Stromal cell of bone marrow (primary cell): ENCODE data around the gene DEPDC5.

Experiments
- DNase-seq: peaks from one replicate; pipeline ENCODE4 v3.0.0-alpha.2; 2012; ENCODE audit warnings: low read depth

DEPDC5 gene

DNA sequence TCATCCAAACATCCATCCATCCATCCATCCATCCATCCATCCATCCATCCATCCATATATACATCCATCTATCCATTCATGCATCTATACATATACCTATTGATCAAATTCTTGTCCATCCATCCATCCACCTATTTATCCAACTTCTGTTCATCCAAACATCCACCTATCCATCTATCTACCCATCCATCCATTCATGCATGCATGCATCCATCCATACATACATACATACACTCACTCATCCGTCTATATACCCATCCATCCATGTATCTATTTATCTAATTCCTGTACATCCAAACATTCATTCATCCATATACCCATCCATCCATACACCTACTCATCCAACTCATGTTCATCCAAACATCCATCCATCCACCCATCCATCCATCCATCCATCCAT lies 171.2 kb downstream of the DEPDC5 start:
- DNase-seq, result no peak

DNA sequence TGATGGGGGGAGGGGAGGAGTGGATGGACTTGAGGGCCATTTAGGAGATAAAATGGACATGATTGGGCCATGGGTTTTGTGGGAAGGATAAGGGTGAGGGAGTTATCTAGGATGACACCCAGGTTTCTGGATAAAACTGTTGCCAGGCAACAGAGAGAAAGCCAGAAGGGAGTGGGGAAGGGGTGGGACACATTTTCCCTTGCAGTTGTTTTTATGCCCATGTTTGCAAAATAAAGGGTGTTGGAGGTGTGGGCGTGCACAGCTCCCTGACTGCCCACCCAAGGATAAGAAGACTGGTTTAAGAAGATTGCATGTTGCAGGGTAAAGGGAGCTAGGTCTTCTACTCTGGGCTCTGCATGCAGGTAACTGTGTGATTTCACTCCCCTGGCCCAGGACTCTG lies 172.2 kb downstream of the DEPDC5 start:
- DNase-seq, result no peak

- no peak for DNase-seq
These were observed 173.2 kb downstream of the DEPDC5 start for GRCh38 chr22:31926969-31927368.

- no peak for DNase-seq
These were observed 173.7 kb downstream of the DEPDC5 start for GRCh38 chr22:31927562-31927961.

DNA sequence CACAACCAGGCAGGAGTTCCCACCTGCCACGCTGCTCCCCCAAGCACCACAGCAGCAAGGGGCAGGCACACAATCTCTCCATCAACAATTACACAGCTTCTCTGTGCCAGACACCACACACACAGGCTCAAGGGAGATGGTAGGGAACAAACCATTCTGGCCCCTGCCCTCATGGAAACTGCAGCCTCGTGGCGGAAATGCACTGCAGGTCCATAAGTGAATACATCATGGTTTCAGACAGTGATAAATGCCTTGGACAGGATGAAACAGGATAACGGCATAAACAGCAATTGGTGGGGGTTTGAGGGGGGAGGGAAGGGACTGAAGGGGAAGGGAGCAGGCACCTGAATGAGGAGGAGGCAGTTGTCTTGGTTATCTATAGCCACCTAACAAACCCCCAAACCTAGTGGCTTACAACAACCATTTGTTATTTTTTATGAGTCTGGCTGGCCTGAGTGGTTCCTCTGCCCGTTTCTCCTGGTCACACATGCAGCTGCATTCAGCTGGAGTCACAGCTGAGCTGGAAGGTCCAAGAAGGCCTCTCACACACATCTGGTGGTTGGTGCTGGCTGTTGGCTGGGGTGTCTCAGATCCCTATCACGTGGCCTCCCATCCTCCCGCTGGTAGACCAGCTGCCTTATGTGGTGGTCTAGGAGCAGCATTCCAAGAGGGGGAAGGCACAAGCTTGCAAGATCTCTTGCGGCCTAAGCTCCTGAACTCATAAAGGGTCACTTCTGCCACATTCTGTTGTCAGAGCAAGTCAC lies 175.5 kb downstream of the DEPDC5 start:
- DNase-seq, result no peak

DNA sequence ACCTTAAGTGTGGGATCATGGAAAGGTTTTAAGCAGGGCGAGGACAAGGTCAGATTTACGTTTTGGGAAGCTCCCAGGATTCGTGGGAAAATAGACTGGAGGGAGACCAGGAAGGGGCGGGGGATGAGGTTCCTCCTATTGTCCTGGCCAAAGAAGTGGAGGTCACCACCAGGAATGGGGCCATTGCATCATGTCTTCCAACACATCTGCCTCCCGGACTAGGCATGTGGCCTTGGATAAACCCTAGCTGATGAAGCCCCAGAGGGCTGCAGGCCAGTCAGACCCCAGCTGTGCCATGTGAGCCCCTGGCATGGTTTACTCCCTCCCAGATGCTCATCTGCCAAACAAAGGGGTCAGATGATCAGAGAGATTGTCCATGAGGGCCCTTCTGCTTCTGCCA lies 179.0 kb downstream of the DEPDC5 start:
- DNase-seq, result no peak

- no peak for DNase-seq
These were observed 179.6 kb downstream of the DEPDC5 start for GRCh38 chr22:31933406-31933805.

- DNase-seq, result no peak
These were observed 180.1 kb downstream of the DEPDC5 start for GRCh38 chr22:31933816-31934482.

DNA sequence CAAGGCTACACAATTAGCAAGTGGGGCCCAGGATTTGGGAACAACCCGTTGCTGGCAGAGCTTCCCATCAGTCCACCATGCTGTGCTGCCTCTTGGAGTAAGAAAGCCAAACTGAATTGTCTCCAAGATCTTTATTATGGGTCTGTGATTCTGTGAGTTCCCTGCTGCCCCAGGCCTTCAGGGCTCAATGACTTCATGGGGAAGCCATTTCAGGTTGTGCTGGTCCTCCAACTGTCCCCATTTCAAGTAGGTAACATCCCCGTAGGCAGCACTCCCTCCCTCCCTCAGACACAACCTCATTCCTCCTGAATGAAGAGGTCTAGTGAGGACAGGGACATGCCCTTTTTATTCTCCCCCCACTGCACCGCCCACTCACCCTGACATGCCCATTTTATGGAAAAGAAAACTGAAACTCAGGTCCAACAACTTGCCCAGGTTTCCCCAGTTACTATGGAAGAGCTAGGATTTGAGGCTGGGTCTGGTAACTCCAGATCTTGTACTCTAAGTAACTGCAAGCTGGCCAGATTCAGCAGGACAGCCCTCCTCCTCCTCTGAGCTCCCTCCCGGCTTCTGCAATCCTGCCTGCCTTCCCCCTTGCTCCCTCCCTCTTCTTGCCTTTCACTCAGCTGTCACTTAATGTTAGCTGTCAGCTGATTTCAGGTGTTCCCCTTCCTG lies 182.3 kb downstream of the DEPDC5 start:
- DNase-seq, result no peak

GRCh38 chr22:31937341-31937740 lies 183.5 kb downstream of the DEPDC5 start:
- no peak for DNase-seq

DNA sequence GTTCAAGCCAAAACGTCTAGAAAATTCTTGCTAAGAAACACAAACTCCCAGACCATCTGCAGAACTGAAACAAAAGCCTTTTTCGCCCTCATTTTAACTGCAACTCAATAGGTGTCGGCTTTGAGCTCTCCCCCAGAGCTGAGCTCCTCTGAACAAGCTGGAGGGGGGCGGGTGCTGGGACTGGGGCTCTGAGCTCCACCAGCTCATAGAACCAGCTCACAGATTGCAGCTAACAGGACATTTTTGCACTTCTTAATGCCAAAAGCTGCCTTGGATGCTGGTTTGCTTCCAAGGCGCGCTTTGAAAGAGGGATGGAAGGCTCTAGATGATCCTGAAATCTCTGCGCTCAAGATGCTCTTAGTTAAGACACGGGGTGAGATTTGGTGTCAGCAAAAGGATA lies 184.5 kb downstream of the DEPDC5 start:
- no peak for DNase-seq

DNA sequence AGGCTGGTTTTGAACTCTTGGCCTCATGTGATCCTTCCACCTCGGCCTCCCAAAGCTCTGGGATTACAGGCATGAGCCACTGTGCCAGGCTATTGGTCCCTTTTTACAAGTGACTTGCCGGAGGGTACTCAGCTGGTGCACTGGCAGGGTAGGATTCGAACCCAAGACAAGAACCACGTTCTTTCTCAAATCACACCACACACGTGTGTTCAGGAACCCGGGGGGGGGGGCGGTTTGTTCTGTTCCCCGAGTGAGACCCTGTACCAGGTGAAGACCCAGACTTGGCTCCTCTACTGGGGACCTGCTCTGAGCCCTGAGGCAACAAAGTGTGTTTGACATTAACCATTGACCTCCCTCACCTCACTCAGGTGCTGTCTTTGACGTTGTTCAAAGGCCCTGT lies 186.7 kb downstream of the DEPDC5 start:
- no peak for DNase-seq

DNA sequence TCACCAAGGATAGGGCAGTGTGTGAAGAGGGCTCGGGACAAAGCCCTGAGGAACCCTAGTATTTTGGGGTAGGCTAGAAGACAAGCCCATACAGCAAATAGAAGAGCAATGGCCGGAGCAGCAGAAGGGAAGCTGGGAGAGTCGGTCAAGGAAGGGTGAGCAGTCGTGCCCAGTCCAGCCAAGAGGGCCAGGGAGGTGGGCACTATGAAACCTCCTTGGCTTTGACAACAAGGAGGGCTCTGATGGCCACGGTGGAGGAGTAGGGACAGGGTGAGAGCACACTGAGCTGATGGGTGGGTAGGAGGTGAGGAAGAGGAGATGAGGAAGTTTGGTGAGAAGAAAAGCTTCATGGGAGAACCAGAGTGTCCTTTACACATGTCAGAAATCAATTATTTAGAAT lies 188.3 kb downstream of the DEPDC5 start:
- DNase-seq, result no peak

DNA sequence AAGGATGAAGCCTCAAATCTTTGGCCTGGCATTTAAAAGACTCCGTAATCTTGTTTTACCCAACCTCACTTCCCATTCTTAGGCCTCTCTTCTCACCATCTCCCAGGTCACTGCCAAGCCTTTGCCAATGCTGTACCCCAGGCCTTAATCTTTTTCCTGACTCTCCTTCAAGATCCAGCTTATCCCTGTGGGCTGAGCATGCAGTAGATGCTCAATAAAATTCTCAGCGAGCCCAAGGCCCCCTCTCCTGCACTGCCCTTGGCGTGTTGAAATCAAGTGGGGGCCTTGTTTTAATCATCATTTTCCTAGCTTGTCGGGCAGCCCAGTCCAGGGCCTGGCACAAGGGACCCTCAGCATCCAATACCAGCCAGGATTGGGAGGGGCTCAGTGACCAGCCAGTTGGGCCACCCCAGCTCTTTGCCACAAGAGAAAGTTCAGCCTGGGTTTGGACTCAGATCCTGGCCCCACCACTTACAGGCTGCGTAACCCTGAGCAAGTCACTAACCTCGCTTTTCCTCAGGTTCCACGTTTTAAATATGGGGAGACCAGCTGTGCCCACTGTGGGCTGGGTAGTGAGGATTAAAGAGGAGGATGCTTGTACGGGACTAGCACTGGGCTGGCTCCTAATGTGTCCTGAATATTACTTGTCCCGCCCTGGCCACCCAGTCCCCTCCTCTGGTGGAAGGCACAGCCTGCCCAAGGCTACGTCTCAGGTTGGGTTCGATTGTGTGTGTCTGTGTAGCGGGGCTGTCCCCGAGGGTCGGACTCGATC lies 189.6 kb downstream of the DEPDC5 start:
- no peak for DNase-seq

DNA sequence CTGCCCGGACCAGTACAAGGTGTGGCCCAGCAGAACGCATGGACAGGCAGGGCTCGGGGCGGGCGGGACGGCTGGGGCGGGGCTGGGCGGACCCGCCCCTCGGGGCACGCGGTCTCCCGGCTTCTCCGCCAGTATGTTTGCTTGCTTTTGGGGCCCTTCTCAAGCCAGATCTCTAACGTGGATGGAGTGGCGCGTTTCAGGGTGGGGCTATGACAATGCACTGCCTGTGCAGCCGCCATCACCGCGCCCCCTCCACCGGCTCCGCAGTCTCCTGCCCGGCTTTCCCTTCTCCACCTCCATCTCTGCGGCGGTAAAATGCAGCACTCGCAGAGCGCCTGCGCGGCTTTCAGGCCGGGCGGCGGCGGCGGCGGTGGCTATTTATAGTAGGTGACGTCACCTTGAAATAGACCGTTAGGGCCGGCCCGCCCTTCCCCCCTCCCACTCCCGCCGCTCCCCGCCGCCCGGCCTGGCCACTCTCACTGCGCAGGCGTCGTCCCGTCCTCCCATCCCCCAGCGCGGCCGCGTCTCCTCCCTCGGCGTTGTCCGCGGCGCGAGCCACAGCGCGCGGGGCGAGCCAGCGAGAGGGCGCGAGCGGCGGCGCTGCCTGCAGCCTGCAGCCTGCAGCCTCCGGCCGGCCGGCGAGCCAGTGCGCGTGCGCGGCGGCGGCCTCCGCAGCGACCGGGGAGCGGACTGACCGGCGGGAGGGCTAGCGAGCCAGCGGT lies 190.3 kb downstream of the DEPDC5 start, which contains the start of gene YWHAH:
YWHAH (plus strand) TSS at position 558 of the 722 bp plus-strand sequence. CDS start 199 bp downstream, outside the sequence.
- peak; percentile 83 for DNase-seq

DNA sequence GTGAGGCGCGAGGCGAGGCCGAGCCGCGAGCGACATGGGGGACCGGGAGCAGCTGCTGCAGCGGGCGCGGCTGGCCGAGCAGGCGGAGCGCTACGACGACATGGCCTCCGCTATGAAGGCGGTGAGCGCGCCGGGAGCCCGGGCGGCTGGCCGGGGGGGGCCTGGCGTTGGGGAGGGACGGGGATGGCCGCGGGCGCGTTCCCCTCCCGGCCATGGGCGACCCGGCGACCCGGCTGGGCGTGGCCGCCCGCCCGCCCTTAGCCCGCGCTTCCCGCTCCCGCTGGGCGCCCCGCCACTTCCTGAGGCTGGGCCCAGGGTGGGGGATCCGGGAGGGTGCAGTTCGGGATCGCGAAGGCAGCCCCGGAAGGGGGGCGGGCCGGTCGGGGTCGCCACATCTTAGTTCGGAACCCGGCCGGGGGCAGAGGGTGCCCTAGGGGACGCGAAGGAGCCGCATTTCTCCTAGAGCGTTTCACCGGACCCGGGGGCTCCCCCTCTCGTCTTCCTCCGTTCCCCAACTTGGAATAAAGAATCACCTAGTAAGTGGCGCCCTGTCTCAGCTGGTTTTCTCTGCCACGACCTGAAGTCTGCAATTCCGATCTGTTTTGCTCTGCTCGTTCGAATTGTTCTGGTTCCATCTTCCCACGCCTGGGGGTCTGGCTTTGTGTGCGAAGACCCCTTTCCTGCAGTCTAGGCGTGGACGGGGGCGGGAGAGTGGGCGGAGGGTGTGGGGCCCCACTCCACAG lies 191.1 kb downstream of the DEPDC5 start:
- DNase-seq, result no peak

- DNase-seq, result no peak
These were observed 191.6 kb downstream of the DEPDC5 start for GRCh38 chr22:31945443-31945855.

- no peak for DNase-seq
These were observed 192.3 kb downstream of the DEPDC5 start for GRCh38 chr22:31945971-31946680.

DNA sequence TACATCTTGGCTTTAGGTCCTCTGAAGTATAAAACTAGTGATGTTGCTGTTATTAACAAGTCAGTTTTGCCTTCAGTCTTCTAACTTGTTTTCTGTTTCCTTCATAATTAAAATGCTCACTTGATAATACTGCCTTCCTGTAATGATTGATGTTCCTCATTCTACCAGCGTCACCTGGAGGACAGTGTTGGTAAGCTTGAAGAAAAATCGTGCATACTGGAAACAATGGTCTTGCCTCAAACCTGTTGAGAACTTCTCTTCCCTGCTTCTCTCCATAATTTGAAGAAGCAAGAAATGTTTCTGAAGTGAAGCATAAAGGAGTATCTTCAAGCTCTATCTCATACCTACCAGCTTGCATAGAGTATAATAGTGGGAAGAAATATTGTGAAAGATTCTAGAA lies 193.5 kb downstream of the DEPDC5 start:
- no peak for DNase-seq

GRCh38 chr22:31948002-31948401 lies 194.2 kb downstream of the DEPDC5 start:
- DNase-seq, result no peak
